A204.1 (cell line): Measurements from ENCODE around the gene CENPC.
"Not testable (repeated sequence)": the region's sequence is repeated elsewhere in the genome, so short reads cannot be mapped to it uniquely, and the experiment has no call there.

Experiments used
- FAIRE-seq: peaks from 2 replicates; lab custom pipeline; 2012; peaks lifted over from hg19 to GRCh38; lab: Jason Lieb, UNC

The CENPC gene

DNA sequence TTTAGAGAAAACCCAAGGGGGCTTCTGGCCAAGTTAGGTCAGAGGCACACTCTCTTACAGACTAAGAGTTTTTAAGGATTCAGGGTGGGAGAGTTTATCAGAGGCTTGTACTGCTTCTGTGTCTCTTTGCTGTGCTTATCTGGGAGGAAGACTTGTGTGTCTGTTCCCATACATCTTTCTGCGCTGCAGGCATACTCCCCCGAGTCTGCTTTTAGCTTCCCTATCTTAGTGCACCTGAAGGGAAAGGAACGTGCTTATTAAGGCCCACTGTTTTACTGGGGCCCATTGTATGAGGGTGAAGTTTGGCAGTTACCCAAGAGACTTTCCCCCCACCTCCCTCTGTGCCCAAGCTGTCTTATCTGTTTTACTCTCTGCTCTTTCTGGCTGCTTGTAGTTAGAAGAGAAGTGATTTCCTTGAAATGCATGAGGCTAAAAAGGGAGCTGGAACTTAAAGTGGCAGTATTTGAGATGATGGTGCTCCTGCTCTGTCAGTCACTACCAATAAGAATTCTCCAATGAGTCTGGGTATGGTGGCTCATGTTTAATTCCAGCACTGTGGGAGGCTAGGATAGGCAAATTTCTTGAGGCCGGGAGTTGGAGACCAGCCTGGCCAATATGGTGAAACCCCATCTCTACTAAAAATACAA lies 7.0 kb upstream of the CENPC start:
- FAIRE-seq: not testable (repeated sequence)

DNA sequence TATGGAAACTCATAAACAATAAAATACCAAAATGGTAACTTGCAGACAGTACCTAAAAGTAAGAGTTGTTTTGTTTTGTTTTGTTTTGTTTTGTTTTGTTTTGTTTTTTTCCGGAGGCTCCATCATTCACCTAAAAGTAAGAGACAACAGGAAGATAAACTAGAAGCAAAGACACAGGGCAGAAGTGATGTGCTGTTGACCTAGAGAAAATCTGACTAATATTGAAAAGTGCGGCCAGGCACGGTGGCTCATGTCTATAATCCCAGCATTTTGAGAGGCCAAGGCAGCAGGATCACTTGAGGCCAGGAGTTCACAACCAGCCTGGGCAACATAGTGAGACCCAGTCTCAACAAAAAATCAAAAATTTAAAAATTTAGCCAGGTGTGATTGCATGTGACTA lies 5.6 kb upstream of the CENPC start:
- FAIRE-seq: no peak

DNA sequence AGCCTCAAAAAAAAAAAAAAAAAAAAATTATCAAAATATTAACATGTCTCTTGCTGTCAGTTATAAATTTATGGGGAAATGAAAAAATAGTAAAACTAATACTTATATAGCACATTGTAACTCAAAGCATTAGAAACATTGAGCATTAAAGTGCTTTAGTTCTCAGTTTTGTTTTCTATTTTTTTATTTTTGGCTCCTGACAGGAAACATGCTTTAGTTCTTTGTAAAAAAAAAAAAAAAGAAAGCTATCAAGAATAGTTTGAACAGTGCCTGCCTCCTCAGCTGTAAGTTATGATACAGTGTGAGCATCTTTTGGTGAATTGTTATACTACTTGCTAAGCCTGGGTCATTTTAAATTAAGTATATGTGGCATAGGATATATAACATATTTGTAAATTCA lies 5.1 kb upstream of the CENPC start:
- FAIRE-seq: no peak

DNA sequence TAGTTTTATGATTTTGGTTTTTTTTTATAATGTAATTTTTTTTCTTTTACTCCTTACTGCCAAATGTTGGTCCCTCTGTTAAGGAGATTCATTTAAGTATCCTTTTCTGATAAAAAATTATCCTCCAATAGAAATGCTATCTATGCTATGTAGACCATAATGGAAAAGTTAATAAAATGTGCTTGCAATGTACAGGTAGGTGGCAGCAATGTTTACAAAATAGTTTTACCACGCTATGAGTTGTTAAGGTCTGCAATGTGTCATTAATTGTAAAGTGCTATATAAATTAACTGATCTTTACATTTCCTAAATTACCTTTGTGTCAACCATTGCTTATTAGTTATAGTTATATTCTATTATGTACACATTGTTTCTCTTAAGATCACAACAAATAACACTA lies 3.8 kb upstream of the CENPC start:
- FAIRE-seq: peak; percentile 91

- FAIRE-seq: no peak
These were observed 1.7 kb upstream of the CENPC start for GRCh38 chr4:67546971-67547370.

DNA sequence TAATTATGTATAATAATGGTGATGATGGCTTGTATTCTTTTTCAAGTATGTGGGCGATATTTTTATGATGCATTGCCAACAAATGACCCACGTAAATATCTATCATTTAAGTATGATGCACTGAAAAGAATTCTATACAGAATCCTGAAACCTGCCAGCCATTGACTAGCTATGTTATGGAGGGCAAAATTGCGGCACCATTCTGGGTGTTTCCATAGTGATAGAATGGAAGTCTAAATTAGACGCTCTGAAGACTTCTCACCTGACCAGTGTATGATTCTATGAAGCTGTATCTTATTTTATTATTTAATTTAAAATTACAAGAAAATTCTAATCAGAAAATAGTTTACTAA lies 677 bp upstream of the CENPC start:
- no peak for FAIRE-seq

- FAIRE-seq: no peak
These were observed 3.2 kb downstream of the CENPC start for GRCh38 chr4:67542076-67542475.

DNA sequence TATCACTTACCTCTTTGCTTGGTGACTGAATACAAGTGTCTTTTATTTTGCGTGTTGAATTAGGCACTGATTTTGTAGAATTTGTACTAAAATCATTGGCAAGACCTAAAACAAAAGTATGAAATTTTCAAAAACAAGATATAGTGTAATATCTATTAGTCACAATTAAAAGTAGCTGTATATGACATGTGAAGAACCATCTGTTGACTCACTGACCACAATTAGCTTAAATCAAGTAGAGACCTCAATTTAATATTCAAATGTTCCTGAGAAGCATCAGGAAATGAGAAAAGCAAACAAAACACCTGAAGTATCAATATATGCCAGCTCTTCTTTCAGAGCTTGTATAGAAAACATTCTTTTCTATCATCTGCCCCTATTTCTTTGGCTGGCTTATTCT lies 5.5 kb downstream of the CENPC start:
- FAIRE-seq: no peak

GRCh38 chr4:67535280-67535840 lies 9.9 kb downstream of the CENPC start:
- no peak for FAIRE-seq

- FAIRE-seq: no peak
These were observed 12.2 kb downstream of the CENPC start for GRCh38 chr4:67533112-67533511.

- not testable (repeated sequence) for FAIRE-seq
These were observed 12.9 kb downstream of the CENPC start for GRCh38 chr4:67532397-67532796.

DNA sequence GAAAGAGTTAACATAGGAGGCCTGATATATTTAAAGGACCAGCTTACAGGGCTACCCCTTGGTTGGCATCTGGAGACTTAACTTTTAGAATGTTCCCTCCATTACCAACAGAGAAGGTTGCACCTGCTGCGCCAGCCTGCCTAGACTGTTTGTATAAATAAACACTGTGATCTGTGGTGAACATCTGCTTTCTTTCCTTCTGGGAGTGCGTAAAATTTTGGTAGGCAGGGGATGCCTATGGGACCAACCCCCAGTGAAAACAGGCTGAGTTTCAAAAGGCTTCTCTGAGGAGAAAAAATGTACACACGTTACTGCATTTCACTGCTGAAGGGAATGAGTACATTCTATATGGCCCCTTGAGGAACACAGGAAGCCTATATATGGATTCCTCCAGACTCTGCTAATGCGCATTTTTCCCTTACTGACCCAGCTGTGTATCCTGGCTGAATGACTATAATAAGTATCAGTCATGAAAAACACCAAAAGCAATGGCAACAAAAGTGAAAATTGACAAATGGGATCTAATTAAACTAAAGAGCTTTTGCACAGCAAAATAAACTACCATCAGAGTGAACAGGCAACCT lies 13.8 kb downstream of the CENPC start:
- FAIRE-seq: no peak

DNA sequence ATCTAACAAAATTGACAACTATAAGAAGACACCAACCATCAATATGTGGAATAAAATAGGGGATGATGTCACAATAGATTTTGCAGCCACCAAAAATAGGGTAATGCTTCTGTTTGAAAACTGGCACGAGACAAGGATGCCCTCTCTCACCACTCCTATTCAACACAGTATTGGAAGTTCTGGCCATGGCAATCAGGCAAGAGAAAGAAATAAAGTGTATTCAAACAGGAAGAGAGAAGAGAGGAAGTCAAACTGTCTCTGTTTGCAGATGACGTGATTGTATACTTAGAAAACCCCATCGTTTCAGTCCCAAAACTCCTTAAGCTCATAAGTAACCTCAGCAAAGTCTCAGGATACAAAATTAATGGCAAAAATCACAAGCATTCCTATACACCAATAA lies 21.2 kb downstream of the CENPC start:
- FAIRE-seq: not testable (repeated sequence)

GRCh38 chr4:67522851-67523671 lies 22.2 kb downstream of the CENPC start:
- no peak for FAIRE-seq

GRCh38 chr4:67522230-67522629 lies 23.1 kb downstream of the CENPC start:
- no peak for FAIRE-seq

- no peak for FAIRE-seq
These were observed 23.8 kb downstream of the CENPC start for GRCh38 chr4:67521506-67521905.

- FAIRE-seq: no peak
These were observed 25.2 kb downstream of the CENPC start for GRCh38 chr4:67520141-67520540.

- FAIRE-seq: no peak
These were observed 32.8 kb downstream of the CENPC start for GRCh38 chr4:67512501-67512900.

DNA sequence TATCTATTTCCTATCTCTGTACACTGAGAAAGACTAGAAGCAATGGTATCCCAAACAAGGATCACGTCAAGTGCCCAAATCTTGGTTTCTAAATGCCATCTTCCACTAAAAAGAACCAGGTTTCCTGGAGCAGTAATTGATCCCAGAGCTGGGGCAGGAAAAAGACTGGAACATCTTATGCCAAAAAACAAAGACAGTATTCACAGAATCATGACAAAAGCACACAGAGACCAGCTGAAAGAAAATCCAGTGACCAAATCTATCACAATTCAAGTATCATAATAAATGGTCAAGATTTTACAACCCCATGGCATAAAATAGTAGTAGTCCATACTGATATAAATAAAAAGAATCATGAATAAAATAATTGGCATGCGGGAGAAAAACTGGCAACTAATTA lies 44.9 kb downstream of the CENPC start:
- FAIRE-seq: no peak

DNA sequence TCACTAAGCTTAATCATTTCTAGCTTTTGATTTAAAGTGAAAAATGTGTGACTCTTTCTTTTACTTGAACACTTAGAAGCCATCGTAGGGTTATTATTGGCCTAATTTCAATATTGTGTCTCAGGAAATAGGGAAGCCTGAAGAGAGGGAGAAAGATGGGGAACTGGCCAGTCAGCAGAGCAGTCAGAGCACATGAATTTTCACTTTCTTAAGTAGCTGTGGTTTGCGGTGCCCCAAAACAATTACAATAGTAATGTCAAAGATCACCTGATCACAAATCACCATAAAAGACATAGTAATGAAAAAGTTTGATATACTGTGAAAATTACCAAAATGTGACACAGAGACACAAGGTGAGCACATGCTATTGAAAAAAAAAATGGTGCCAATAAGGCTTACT lies 45.5 kb downstream of the CENPC start:
- no peak for FAIRE-seq

DNA sequence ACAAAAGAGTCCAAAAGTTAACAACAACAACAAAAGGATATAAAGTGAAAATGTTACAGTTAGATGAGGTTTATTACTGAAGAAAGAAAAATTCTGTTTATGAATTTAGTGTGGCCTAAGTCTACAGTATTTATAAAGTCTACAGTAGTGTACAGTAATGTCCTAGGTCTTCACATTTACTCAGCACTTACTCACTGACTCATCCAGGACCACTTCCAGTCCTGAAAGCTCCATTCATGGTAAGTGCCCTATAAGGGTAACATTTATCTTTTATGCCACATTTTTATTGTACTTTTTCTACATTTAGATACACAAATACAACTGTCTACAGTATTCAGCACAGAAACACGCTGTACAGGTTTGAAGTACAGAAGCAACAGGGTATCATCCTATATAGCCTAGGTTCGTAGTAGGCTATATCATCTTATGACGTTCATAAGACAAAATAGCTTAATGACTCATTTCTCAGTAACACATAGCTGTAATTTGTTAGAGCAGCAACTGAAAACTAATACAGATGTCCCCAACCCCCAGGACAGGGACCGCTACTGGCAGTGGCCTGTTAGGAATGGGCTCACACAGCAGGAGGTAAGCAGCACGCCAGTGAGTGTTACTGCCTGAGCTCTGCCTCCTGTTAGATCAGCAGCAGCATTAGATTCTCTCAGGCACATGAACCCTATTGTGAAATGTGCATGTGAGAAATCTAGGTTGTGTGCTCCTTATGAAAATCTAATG lies 61.3 kb downstream of the CENPC start:
- FAIRE-seq: no peak

DNA sequence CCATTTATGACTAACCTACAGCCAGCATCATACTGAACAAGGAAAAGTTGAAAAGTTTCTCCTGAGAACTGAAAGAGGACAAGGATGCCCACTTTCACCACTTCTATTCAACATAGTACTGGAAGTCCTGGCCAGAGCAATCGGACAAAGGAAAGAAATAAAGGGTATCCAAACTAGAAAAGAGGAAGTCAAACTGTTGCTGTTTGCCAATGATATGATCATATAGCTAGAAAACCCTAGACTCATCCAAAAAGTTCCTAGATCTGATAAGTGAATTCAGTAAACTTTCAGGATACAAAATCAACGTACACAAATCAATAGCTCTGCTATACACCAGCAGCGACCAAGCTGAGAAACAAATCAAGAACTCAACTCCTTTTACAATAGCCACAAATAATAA lies 64.5 kb downstream of the CENPC start:
- FAIRE-seq: no peak

GRCh38 chr4:67475155-67475554 lies 70.1 kb downstream of the CENPC start:
- FAIRE-seq: no peak
